Dermis microvascular lymphatic vessel endothelial cell (primary cell): ENCODE results near the gene AMPD3. TPM values are rescaled to one million over a fixed set of nuclear protein-coding genes. Genes with fewer than 3 reads are reported as not detected.

Source experiments
- DNase-seq, 2 donors: peaks; one replicate each; pipeline versions ENCODE4 v3.0.0 to v3.0.0-alpha.2; 2010; ENCODE audit warnings: low read depth in 2 of 2
- total RNA-seq: library from RNA; depleted of rRNA; stranded (reverse); fragments of >200 nt; gene quantifications from 2 replicates; pipeline ENCODE4 v1.2.1, GENCODE V29; 2014

The AMPD3 gene
- total RNA-seq, 1 donor from 2014 or later, result 1.3 TPM

- DNase-seq, result no peak
Measured at GRCh38 chr11:10488121-10488933, 33.3 kb downstream of the AMPD3 start.

GRCh38 chr11:10488934-10489691 is 34.0 kb downstream of the AMPD3 start:
- no peak for DNase-seq

- no peak for DNase-seq
Measured at GRCh38 chr11:10490032-10490397, 35.0 kb downstream of the AMPD3 start.

- peak; percentile 64 to 93 for DNase-seq
Measured at GRCh38 chr11:10490398-10491241, 35.6 kb downstream of the AMPD3 start.

GRCh38 chr11:10492084-10492483 is 37.0 kb downstream of the AMPD3 start:
- DNase-seq, result no peak

- no peak for DNase-seq
Measured at GRCh38 chr11:10493041-10493663, 38.1 kb downstream of the AMPD3 start.

- no peak for DNase-seq
Measured at GRCh38 chr11:10494636-10495463, 39.8 kb downstream of the AMPD3 start.

- DNase-seq, result no peak
Measured at GRCh38 chr11:10495464-10495786, 40.4 kb downstream of the AMPD3 start.

GRCh38 chr11:10496296-10496936 is 41.4 kb downstream of the AMPD3 start:
- no peak for DNase-seq

- no peak for DNase-seq
Measured at GRCh38 chr11:10497371-10498021, 42.4 kb downstream of the AMPD3 start.

GRCh38 chr11:10498022-10498400 is 42.9 kb downstream of the AMPD3 start:
- no peak for DNase-seq

GRCh38 chr11:10498426-10499250 is 43.6 kb downstream of the AMPD3 start:
- no peak for DNase-seq

GRCh38 chr11:10499452-10499851 is 44.4 kb downstream of the AMPD3 start:
- no peak for DNase-seq

GRCh38 chr11:10499874-10500601 is 45.0 kb downstream of the AMPD3 start:
- DNase-seq, result no peak

- DNase-seq, result no peak
Measured at GRCh38 chr11:10500757-10501684, 46.0 kb downstream of the AMPD3 start.

- DNase-seq, result no peak
Measured at GRCh38 chr11:10502065-10502680, 47.1 kb downstream of the AMPD3 start.

GRCh38 chr11:10502770-10503169 is 47.7 kb downstream of the AMPD3 start:
- DNase-seq, result no peak
